K562 (cell line): ENCODE measurements around the gene ZNF23. TPM values are rescaled to one million over a fixed set of nuclear protein-coding genes. Genes with fewer than 3 reads are reported as not detected.

ENCODE experiments used
- ATF3 ChIP-seq, 2 experiments: fragments of 450-650 bp in 1 of 2; sonication (generic) in 1 of 2; formaldehyde crosslinking in 1 of 2; IDR thresholded peaks in 1 of 2; conservative IDR thresholded peaks in 1 of 2; 2 replicates each; pipeline versions ENCODE4 v1.6.1 to v1.8.1; 2016 to 2023; ENCODE audit warnings: mild to moderate bottlenecking in 2 of 2, moderate library complexity in 2 of 2, inconsistent platforms in 1 of 2, missing genetic modification reagents in 1 of 2
- CC2D1A ChIP-seq: fragments of 450-650 bp; IDR thresholded peaks from 2 replicates; pipeline ENCODE4 v1.6.1; 2017; ENCODE audit warnings: mild to moderate bottlenecking
- GTF2E2 ChIP-seq: fragments of 200-800 bp; sonication (Bioruptor generic); IDR thresholded peaks from 2 replicates; pipeline ENCODE4 v1.6.1; 2016; ENCODE audit warnings: missing genetic modification characterization, missing compliant biosample characterization
- HIVEP1 ChIP-seq: fragments of 250-450 bp; sonication (Bioruptor Pico); IDR thresholded peaks from 2 replicates; pipeline ENCODE4 v1.4.0; 2020; ENCODE audit warnings: mild to moderate bottlenecking
- IRF9 ChIP-seq: fragments of 450-650 bp; IDR thresholded peaks from 2 replicates; pipeline ENCODE4 v1.6.1; 2016; ENCODE audit warnings: missing biosample characterization, missing genetic modification characterization
- JUND ChIP-seq, 2 experiments: IDR thresholded peaks; 2 replicates in 1 of 2; 3 replicates in 1 of 2; pipeline ENCODE4 v1.6.1; 2011; ENCODE audit warnings: borderline replicate concordance in 2 of 2, low read depth in 2 of 2, low read length in 2 of 2, improper control_type of control experiment in 1 of 2, missing biosample characterization in 1 of 2, missing genetic modification characterization in 1 of 2, missing genetic modification reagents in 1 of 2
- MAZ ChIP-seq, 2 experiments: fragments of 450-650 bp in 1 of 2; sonication (generic) in 1 of 2; formaldehyde crosslinking; IDR thresholded peaks in 1 of 2; conservative IDR thresholded peaks in 1 of 2; 2 replicates each; pipeline versions ENCODE4 v1.4.0 to v1.5.0; 2020; ENCODE audit warnings: mild to moderate bottlenecking in 1 of 2, missing genetic modification reagents in 1 of 2
- MBD1 ChIP-seq: fragments of 250-450 bp; sonication (Bioruptor Pico); IDR thresholded peaks from 2 replicates; pipeline ENCODE4 v1.8.0; 2022; ENCODE audit warnings: inconsistent platforms
- MTA2 ChIP-seq: fragments of 450-650 bp; IDR thresholded peaks from 2 replicates; pipeline ENCODE4 v1.6.1; 2016; ENCODE audit warnings: low read depth
- SP1 ChIP-seq: sonication (generic); formaldehyde crosslinking; IDR thresholded peaks from 2 replicates; pipeline ENCODE4 v1.8.1; 2022; ENCODE audit warnings: mild to moderate bottlenecking, missing genetic modification reagents
- TAF7 ChIP-seq: fragments of 450-650 bp; IDR thresholded peaks from 2 replicates; pipeline ENCODE4 v1.6.1; 2016; ENCODE audit warnings: missing genetic modification characterization, missing compliant biosample characterization
- TCF15 ChIP-seq: fragments of 250-450 bp; sonication (Bioruptor Pico); IDR thresholded peaks from 2 replicates; pipeline ENCODE4 v1.8.0; 2022; ENCODE audit warnings: moderate library complexity, mild to moderate bottlenecking, inconsistent platforms
- TCF7L2 ChIP-seq: fragments of 150-350 bp; IDR thresholded peaks from 2 replicates; pipeline ENCODE4 v1.6.1; 2016; ENCODE audit warnings: low read depth, mild to moderate bottlenecking, low read length, moderate library complexity
- ZC3H4 ChIP-seq: sonication (generic); formaldehyde crosslinking; IDR thresholded peaks from 2 replicates; pipeline ENCODE4 v1.9.0; 2021; ENCODE audit warnings: missing genetic modification reagents, borderline replicate concordance
- ZNF274 ChIP-seq: IDR thresholded peaks from 2 replicates; pipeline ENCODE4 v1.6.1; 2011; ENCODE audit warnings: low read depth, mild to moderate bottlenecking, low read length, moderate library complexity, borderline replicate concordance
- ZNF518B ChIP-seq: fragments of 250-450 bp; sonication (Bioruptor Pico); IDR thresholded peaks from 2 replicates; pipeline ENCODE4 v1.5.0; 2021; ENCODE audit warnings: mild to moderate bottlenecking, moderate library complexity
- ZNF586 ChIP-seq: fragments of 450-650 bp; formaldehyde crosslinking; conservative IDR thresholded peaks from 2 replicates; pipeline ENCODE4 v1.4.0; 2020; ENCODE audit warnings: mild to moderate bottlenecking, moderate library complexity
- ZNF740 ChIP-seq, 3 experiments: fragments of 200-800 bp in 1 of 3; sonication (Bioruptor generic) in 1 of 3; sonication (generic) in 1 of 3; formaldehyde crosslinking in 1 of 3; IDR thresholded peaks; 2 replicates each; pipeline versions ENCODE4 v1.6.1 to v1.8.0; 2016 to 2022; ENCODE audit warnings: mild to moderate bottlenecking in 2 of 3, missing compliant biosample characterization in 2 of 3, missing genetic modification characterization in 2 of 3, missing genetic modification reagents in 1 of 3
- polyA plus RNA-seq, 8 experiments: library from polyadenylated mRNA; depleted of rRNA in 4 of 8; stranded (reverse) in 5 of 8; unstranded in 3 of 8; fragments of >200 nt; fragmentation: Nextera tagmentation in 2 of 8; fragmentation: Illumina TruSeq in 1 of 8; extraction: Ambion mirVana in 2 of 8; extraction: Trizol in 1 of 8; gene quantifications; 2 replicates each; pipeline versions ENCODE4 v1.2.1 to v1.2.3, GENCODE V29; 2011 to 2014; ENCODE audit warnings: inconsistent platforms in 1 of 8, missing spikeins in 1 of 8
- total RNA-seq, 7 experiments: library from RNA; depleted of rRNA in 6 of 7; stranded (reverse); fragments of >200 nt in 6 of 7; fragmentation: Illumina TruSeq in 2 of 7; extraction: Trizol in 2 of 7; gene quantifications; 2 replicates each; pipeline versions ENCODE4 v1.2.1 to v1.2.3, GENCODE V29; 2011 to 2021; ENCODE audit warnings: low replicate concordance in 1 of 7

ZNF23 gene
- total and polyA plus RNA-seq, 9 of the 15 experiments (the other 6 are each of a cell fraction or from before 2014, with no cell fraction given), result 4.7 to 13.4 (median 11.2) TPM

- TF ChIP-seq IRF9 (tag), result no peak
- TF ChIP-seq MBD1 (CRISPR knock-in tag), result no peak
- TF ChIP-seq GTF2E2, result no peak
- TF ChIP-seq HIVEP1 (CRISPR knock-in tag), result no peak
- no peak for TF ChIP-seq TAF7 (tag)
- TF ChIP-seq ZC3H4 (CRISPR knock-in tag), result no peak
- TF ChIP-seq ZNF274, result no peak
- no peak for TF ChIP-seq ZNF586 (CRISPR knock-in tag)
- TF ChIP-seq CC2D1A, result no peak
- TF ChIP-seq SP1 (CRISPR knock-in tag), result no peak
- peak; percentile 33 to 90; a peak in 2 of 4 replicates for TF ChIP-seq MAZ (CRISPR knock-in tag; conservative IDR thresholded peaks at IDR 0.05 in 1 of 2, IDR thresholded peaks at IDR 0.05 in 1 of 2)
- peak; percentile 99 for TF ChIP-seq ZNF740 (CRISPR knock-in tag; IDR thresholded peaks at IDR 0.05)
- peak in 1 of 2 experiments; percentile 100; a peak in 2 of 4 replicates for TF ChIP-seq ZNF740 (tag; IDR thresholded peaks at IDR 0.05)
- no peak for TF ChIP-seq TCF15 (CRISPR knock-in tag)
- no peak for TF ChIP-seq TCF7L2
- TF ChIP-seq ZNF518B, result no peak
- no peak for TF ChIP-seq ATF3 (IDR thresholded peaks at IDR 0.05)
- TF ChIP-seq ATF3 (CRISPR knock-in tag; conservative IDR thresholded peaks at IDR 0.05), result 0 out of 2 replicates have a peak, but pooled peaks have one; percentile 32
- TF ChIP-seq MTA2, result no peak
- no peak for TF ChIP-seq JUND (IDR thresholded peaks at IDR 0.05; ENCODE audit: borderline replicate concordance, low read depth, low read length)
- TF ChIP-seq JUND (tag; IDR thresholded peaks at IDR 0.05; ENCODE audit: borderline replicate concordance, low read depth, low read length), result peak; percentile 29; the same call in 1 of the 3 replicates
Measured at GRCh38 chr16:71467810-71468209, 5.8 kb upstream of the ZNF23 start (continued).
